Esophagus squamous epithelium (tissue), 5 donors: ENCODE results near the gene TERT. TPM values are rescaled to one million over a fixed set of nuclear protein-coding genes. Genes with fewer than 3 reads are reported as not detected.

Experiments
- DNase-seq: peaks from one replicate; lab custom pipeline; 2025; lab: John Stamatoyannopoulos, UW
- H3K27ac ChIP-seq, 4 donors: fragments of 200-600 bp; sonication (generic); one replicate each; pipeline ENCODE4 v1.5.1; 2016 to 2019; ENCODE audit warnings: mild to moderate bottlenecking in 1 of 4
- H3K27me3 ChIP-seq, 4 donors: fragments of 200-600 bp; sonication (generic); 1 replicate in 3 of 4; 2 replicates in 1 of 4; pipeline versions ENCODE4 v1.5.1 to v1.6.0; 2017 to 2021; ENCODE audit warnings: antibody characterized with exemption in 1 of 4
- H3K36me3 ChIP-seq, 3 donors: fragments of 200-600 bp; sonication (generic); one replicate each; pipeline ENCODE4 v1.5.1; 2016 to 2019
- H3K4me1 ChIP-seq, 3 donors: fragments of 200-600 bp; sonication (generic); one replicate each; pipeline ENCODE4 v1.5.1; 2017 to 2019
- H3K4me3 ChIP-seq, 4 donors: fragments of 200-600 bp; sonication (generic); 1 replicate in 3 of 4; 2 replicates in 1 of 4; pipeline ENCODE4 v1.5.1; 2016 to 2019; ENCODE audit warnings: mild to moderate bottlenecking in 2 of 4, moderate library complexity in 1 of 4
- H3K9me3 ChIP-seq, 3 donors: fragments of 200-600 bp; sonication (generic); one replicate each; pipeline ENCODE4 v1.5.1; 2016 to 2019
- CTCF ChIP-seq, 6 experiments: fragments of 450-650 bp in 4 of 6; fragments of 200-600 bp in 2 of 6; sonication (generic) in 2 of 6; IDR thresholded peaks; one replicate each; pipeline ENCODE4 v1.5.1; 2016 to 2019; ENCODE audit warnings: antibody characterized with exemption in 6 of 6, mild to moderate bottlenecking in 4 of 6, moderate library complexity in 4 of 6
- POLR2A ChIP-seq, 4 donors: fragments of 450-650 bp; IDR thresholded peaks; one replicate each; pipeline ENCODE4 v1.6.1; 2017; ENCODE audit warnings: antibody characterized with exemption in 4 of 4, mild to moderate bottlenecking in 4 of 4, moderate library complexity in 3 of 4
- WGBS, 2 donors: methylation state at CpG; one replicate each; pipeline ENCODE4 v1.1.5; 2018; 5-methylcytosine and 5-hydroxymethylcytosine counted together
- intact Hi-C: fragments of 100-400 bp; cut with DNase I; formaldehyde crosslinking; loops from one replicate; pipeline ENCODE4 v1.15.0; 2022
- total RNA-seq, 4 donors: library from RNA; depleted of rRNA; stranded (reverse); fragments of >200 nt; gene quantifications; one replicate each; pipeline ENCODE4 v1.1.0, GENCODE V29; 2016
- donor health status: DM: yes; HTN: yes; CAD: no.

TERT gene
- total RNA-seq, 4 donors from 2014 or later = 0.19 to 9.5 (median 0.31) TPM; not detected in 1

DNA sequence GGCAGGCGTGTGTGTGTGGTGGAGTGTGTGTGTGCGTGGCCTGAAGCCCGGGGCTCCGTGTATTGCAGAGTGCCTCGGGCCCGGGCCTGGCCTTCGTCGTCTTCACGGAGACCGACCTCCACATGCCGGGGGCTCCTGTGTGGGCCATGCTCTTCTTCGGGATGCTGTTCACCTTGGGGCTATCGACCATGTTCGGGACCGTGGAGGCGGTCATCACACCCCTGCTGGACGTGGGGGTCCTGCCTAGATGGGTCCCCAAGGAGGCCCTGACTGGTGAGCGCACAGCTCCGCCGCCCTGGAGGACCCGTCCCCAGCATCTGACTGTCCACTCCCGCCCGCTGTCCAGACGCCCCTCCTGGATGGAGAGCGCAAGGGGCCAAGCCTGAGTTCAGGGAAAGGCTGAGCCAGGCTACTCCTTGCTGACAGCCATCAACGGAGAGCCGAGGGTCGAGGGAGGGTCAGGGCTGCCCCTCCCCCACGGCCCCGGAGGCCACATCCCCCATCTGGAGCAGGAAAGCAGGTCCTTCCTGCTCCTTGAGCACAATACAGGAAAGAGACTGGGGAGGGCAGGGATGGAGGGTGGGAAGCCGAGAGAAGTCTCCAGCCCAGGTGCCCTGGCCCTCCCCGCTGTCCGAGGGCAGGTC, 51.3 kb downstream of the TERT start:
- TF ChIP-seq CTCF (IDR thresholded peaks at IDR 0.05) (no peak), POLR2A (IDR thresholded peaks at IDR 0.05) (no peak)
- no peaks in the 10 kb centered on the region for H3K36me3 ChIP-seq
- H3K4me3 ChIP-seq = no peak overlapping the region
- H3K4me1 ChIP-seq = peaks cover 0 to 7% (median 0%) of the 10 kb centered on the region in 3 donors
- no peaks in the 10 kb centered on the region for H3K9me3 ChIP-seq
- no peak overlapping the region for H3K27ac ChIP-seq
- no peak for DNase-seq
- WGBS, 2 donors = 0 to 13% methylated on average over 3 to 4 of the region's 33 CpGs
- intact Hi-C loops = no loop called here
- peaks cover 0 to 64% (median 6%) of the 10 kb centered on the region in 4 donors for H3K27me3 ChIP-seq

DNA sequence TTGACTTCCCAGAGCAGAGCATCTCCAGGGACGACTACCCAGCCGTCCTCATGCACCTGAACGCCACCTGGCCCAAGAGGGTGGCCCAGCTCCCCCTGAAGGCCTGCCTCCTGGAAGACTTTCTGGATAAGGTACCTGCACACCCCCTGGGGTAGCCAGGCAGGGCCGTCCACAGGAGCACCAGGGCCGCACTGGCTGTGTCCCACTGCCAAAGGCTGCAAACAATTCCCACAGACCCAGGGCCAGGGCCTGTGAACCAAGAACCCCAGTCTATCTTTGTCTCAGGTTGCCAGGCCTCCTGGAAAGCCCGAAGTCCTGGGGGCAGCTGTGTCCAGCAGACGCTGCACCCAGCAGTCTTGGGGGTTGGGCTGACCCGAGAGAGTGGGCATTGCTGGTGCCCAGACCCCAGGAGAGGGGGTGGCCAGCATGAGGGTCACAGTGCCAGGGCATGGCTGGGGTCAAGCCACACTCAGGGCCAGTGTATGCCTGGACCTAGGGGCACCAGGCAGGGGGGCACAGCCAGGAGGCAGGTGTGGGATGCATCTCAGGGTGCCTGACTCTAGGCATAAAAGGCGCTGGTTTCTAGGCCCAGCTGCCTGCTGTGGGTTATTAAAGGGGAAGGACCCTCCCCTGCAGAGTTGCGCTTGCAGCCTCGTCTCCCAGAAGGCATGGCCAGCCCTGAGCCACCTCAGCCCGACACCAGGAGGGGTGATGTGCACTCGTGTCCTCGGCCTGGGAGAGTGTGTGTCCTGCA, 52.0 kb downstream of the TERT start:
- Histone ChIP-seq H3K36me3 (no peaks in the 10 kb centered on the region), H3K27ac (no peak overlapping the region), H3K27me3 (peaks cover 0 to 59% (median 6%) of the 10 kb centered on the region in 4 donors), H3K4me1 (peaks cover 0 to 7% (median 0%) of the 10 kb centered on the region in 3 donors), H3K4me3 (no peak overlapping the region), H3K9me3 (no peaks in the 10 kb centered on the region)
- TF ChIP-seq CTCF (IDR thresholded peaks at IDR 0.05) (no peak), POLR2A (IDR thresholded peaks at IDR 0.05) (no peak)
- 70% methylated on average over 2 of the region's 14 CpGs; no CpG with 5 or more reads in 1 of the 2 donors for WGBS, 2 donors
- DNase-seq = no peak
- intact Hi-C loops = no loop called here

- Histone ChIP-seq H3K4me1 (peaks cover 0 to 7% (median 0%) of the 10 kb centered on the region in 3 donors), H3K27ac (no peak overlapping the region), H3K27me3 (peaks cover 0 to 46% (median 6%) of the 10 kb centered on the region in 4 donors), H3K4me3 (no peak overlapping the region), H3K9me3 (peaks cover 0 to under 1% (median under 1%) of the 10 kb centered on the region in 3 donors), H3K36me3 (no peaks in the 10 kb centered on the region)
- DNase-seq = no peak
- WGBS, 2 donors = 78 to 82% methylated on average over 14 to 17 of the region's 22 CpGs
- TF ChIP-seq CTCF (IDR thresholded peaks at IDR 0.05) (no peak), POLR2A (IDR thresholded peaks at IDR 0.05) (no peak)
- intact Hi-C loops = no loop called here
These were observed 53.3 kb downstream of the TERT start for GRCh38 chr5:1241509-1242080.

DNA sequence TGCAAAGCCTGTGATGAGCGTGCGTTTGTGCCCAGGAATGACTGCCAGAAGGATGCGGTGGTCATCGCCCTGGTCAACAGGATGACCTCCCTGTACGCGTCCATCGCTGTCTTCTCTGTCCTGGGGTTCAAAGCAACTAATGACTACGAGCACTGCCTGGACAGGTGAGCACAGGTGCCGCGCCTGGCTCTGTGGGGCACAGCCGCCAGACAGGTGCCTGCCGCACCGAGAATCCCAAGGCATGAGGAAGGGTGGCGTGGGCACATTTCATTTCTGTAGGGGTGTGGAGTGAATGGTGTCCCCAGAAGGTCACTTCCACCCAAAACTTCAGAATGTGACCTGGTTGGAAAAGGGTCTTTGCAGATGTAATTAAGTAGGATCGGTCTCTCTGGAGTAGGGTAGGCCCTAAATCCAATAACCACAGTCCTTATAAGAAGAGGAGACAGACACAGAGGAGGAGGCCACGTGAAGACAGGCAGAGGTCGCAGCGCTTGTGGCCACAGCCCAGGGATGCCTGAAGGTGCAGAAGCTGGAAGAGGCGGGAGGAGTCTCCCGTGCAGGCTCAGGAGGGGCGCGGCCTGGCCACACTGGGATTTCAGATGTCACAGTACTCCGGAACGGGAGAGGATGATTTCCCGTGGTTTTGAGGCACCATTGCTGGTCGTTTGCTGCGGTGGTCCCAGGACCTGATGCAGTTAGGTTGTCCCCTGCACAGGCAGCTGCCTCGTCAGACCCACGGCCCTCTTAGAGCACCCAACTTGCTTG, 54.2 kb downstream of the TERT start:
- DNase-seq = no peak
- Histone ChIP-seq H3K4me1 (peaks cover 0 to 7% (median 0%) of the 10 kb centered on the region in 3 donors), H3K4me3 (no peak overlapping the region), H3K27me3 (peaks cover 0 to 36% (median under 1%) of the 10 kb centered on the region in 4 donors), H3K36me3 (no peaks in the 10 kb centered on the region), H3K27ac (no peak overlapping the region), H3K9me3 (peaks cover 0 to 9% (median 7%) of the 10 kb centered on the region in 3 donors)
- WGBS, 2 donors = 83% methylated on average over 15 to 28 of the region's 29 CpGs
- intact Hi-C loops = no loop called here
- TF ChIP-seq CTCF (IDR thresholded peaks at IDR 0.05) = no peak
- no peak for TF ChIP-seq POLR2A (IDR thresholded peaks at IDR 0.05)
